Loucy (cell line): ENCODE results near the gene SECTM1.

Source experiments
- CTCF ChIP-seq: fragments of 200-600 bp; sonication (generic); conservative IDR thresholded peaks from 2 replicates; pipeline ENCODE4 v1.5.1; 2014; ENCODE audit warnings: mild to moderate bottlenecking, antibody characterized with exemption, low read length
- EZH2phosphoT487 ChIP-seq: fragments of 200-600 bp; IDR thresholded peaks from 2 replicates; pipeline ENCODE4 v1.6.1; 2018; ENCODE audit warnings: antibody characterized with exemption, mild to moderate bottlenecking, moderate library complexity, borderline replicate concordance

GRCh38 chr17:82365606-82366295, 32.2 kb upstream of the SECTM1 start:
- TF ChIP-seq CTCF (no peak), EZH2phosphoT487 (no peak)
